OCI-LY1 (cell line): ENCODE results near the gene MCF2L.

ENCODE experiments used
- CTCF ChIP-seq: fragments of 200-600 bp; sonication (generic), shearing (Covaris generic); IDR thresholded peaks from 2 replicates; pipeline ENCODE4 v1.5.1; 2017; ENCODE audit warnings: mild to moderate bottlenecking, antibody characterized with exemption, low read length, moderate library complexity, mixed read lengths
- EZH2 ChIP-seq: fragments of 200-600 bp; sonication (generic), shearing (Covaris generic); IDR thresholded peaks from 2 replicates; pipeline ENCODE4 v1.8.0; 2017; ENCODE audit warnings: borderline replicate concordance, mixed run types, mild to moderate bottlenecking, antibody characterized with exemption, low read length, moderate library complexity, mixed read lengths

GRCh38 chr13:113143466-113144254 is 174.6 kb downstream of the MCF2L start:
- TF ChIP-seq CTCF (no peak), EZH2 (no peak)
